ENCODE measurements around the gene EPS8L3. TPM values are rescaled to one million over a fixed set of nuclear protein-coding genes. Genes with fewer than 3 reads are reported as not detected.

Gene EPS8L3
- total and polyA plus RNA-seq, 2 donors (not counting 3 experiments of a cell fraction or from before 2014, with no cell fraction given) = not detected

DNA sequence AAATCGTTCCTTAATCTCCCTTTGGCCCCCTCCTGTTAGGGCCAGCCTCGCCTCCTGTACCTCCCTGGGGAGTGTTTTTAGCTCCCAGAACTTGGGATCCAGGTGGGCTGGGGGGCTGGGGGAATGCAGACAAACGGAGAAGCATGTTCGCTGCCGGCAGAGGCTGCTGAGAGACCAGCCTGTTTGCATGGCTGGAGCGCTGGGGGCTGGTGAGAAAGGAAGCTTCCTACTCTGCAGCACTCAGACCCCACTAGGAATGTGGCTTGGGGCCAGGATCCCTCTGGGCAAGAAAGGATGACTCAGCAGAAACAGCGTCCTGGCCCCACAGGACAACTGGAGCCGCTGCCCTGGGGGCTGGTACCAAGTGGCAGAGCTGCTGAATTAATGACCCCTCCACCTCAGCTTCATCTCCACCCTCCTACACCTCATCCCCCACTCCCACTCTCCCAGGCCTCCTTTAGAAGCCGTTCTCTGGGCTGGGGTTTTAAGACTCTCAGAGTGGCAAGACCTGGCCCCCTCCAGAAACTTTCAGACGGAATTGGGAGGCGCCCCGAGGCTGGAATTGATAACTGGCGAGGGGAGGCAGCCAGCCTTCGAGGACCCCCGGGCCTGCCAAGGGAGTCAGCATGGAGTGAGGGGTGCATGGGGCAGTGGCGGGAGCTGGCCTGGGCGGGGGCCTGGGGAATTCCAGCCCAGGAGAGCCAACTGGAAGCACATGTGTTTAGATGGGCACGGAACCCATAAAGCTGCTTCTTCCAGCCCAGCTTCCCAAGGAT, 28.5 kb upstream of the EPS8L3 start:
- intact Hi-C loops (cut with micrococcal nuclease) = loop anchor here (1.0 to 5.0 kb wide), 5 partner anchors 85 to 192 kb away; partner anchors contain the start of genes AHCYL1 and CSF1

More for the DNA sequence above, 28.5 kb upstream of the EPS8L3 start:
- H3K4me2 ChIP-seq (ENCODE audit: insufficient read depth, low read length) = no peak overlapping the region
- no TSS peak for BruUV-seq (replicated peaks)
- H3K27ac ChIP-seq (ENCODE audit: insufficient read depth, low read depth, low read length) = no peak overlapping the region
- no peak for TF ChIP-seq POLR2A (IDR thresholded peaks at IDR 0.05; ENCODE audit: low read depth, low read length)
- TF ChIP-seq, protein P1, sequence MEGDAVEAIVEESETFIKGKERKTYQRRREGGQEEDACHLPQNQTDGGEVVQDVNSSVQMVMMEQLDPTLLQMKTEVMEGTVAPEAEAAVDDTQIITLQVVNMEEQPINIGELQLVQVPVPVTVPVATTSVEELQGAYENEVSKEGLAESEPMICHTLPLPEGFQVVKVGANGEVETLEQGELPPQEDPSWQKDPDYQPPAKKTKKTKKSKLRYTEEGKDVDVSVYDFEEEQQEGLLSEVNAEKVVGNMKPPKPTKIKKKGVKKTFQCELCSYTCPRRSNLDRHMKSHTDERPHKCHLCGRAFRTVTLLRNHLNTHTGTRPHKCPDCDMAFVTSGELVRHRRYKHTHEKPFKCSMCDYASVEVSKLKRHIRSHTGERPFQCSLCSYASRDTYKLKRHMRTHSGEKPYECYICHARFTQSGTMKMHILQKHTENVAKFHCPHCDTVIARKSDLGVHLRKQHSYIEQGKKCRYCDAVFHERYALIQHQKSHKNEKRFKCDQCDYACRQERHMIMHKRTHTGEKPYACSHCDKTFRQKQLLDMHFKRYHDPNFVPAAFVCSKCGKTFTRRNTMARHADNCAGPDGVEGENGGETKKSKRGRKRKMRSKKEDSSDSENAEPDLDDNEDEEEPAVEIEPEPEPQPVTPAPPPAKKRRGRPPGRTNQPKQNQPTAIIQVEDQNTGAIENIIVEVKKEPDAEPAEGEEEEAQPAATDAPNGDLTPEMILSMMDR (IDR thresholded peaks at IDR 0.05; ENCODE audit: extremely low read depth in 1 of 2, insufficient read depth in 1 of 2, low read depth in 1 of 2, low read length in 2 of 2) = peak; percentile 42 to 67
- no peaks in the 10 kb centered on the region for H3K9me3 ChIP-seq (replicated peaks; ENCODE audit: control insufficient read depth, insufficient read depth, low read length)
- DNase-seq (ENCODE audit: low read depth, low spot score) (peak; percentile 90), FAIRE-seq (peak; percentile 87)
- dilution Hi-C loops (cut with MboI; ENCODE audit: extremely low pct_ligation_motif_present, low sequenced_read_pairs) = loop anchor here (25.0 kb wide), 1 partner anchor 220 kb away; no protein-coding TSS in a partner anchor
- H2AFZ ChIP-seq (ENCODE audit: low read depth, low read length) = peak overlapping the region; percentile 14
- H3K36me3 ChIP-seq (ENCODE audit: control insufficient read depth in 2 of 2, extremely low read depth in 1 of 2, insufficient read depth in 2 of 2, low read length in 2 of 2) = no peaks in the 10 kb centered on the region
- POLR2A ChIA-PET = interaction anchor here (0.7 kb wide), 1 partner anchor 143 kb away, joined by 3 read pairs; no protein-coding TSS in a partner anchor
- H4K20me1 ChIP-seq (replicated peaks; ENCODE audit: control insufficient read depth, extremely low read depth, insufficient read depth, low read length) = no peaks in the 10 kb centered on the region
- H3K4me3 ChIP-seq (replicated peaks in 1 of 3; ENCODE audit: insufficient read depth in 1 of 3, low read depth in 1 of 3, low read length in 3 of 3) = no peak overlapping the region
- no peak overlapping the region for H3K9ac ChIP-seq (replicated peaks; ENCODE audit: extremely low read depth, insufficient read depth, low read length)
- H3K27me3 ChIP-seq (ENCODE audit: control insufficient read depth in 2 of 2, insufficient read depth in 2 of 2, low read length in 2 of 2) = no peaks in the 10 kb centered on the region
- H3K9me1 ChIP-seq (replicated peaks; ENCODE audit: control insufficient read depth, extremely low read depth, insufficient read depth, low read length) = no peaks in the 10 kb centered on the region
- CTCF ChIA-PET = interaction anchor here (0.7 to 6.2 kb wide), 33 partner anchors 9 to 237 kb away, joined by 3 to 329 read pairs (median 5); partner anchors contain the start of gene AHCYL1
- no peaks in the 10 kb centered on the region for H3K79me2 ChIP-seq (ENCODE audit: control insufficient read depth, insufficient read depth, low read length)
- peaks cover 38% of the 10 kb centered on the region for H3K4me1 ChIP-seq (ENCODE audit: control insufficient read depth, extremely low read depth, insufficient read depth, low read length)

Data from endothelial cell of umbilical vein (primary cell).